Body of pancreas (tissue), 4 donors: ENCODE measurements around the gene SCN1B. TPM values are rescaled to one million over a fixed set of nuclear protein-coding genes. Genes with fewer than 3 reads are reported as not detected.
A peak's percentile ranks its signal among the peaks of the same experiment; 100 is the strongest.
"Not testable (repeated sequence)": the region's sequence is repeated elsewhere in the genome, so short reads cannot be mapped to it uniquely, and the experiment has no call there.

ENCODE experiments used
- ATAC-seq: fragments of 150-250 bp; one replicate; pipeline ENCODE4 v1.9.1; 2016
- DNase-seq, 4 donors: peaks; one replicate each; pipeline ENCODE4 v3.0.0-alpha.2; 2019
- H3K27ac ChIP-seq, 4 donors: fragments of 200-600 bp; sonication (generic); 1 replicate in 3 of 4; 2 replicates in 1 of 4; pipeline versions ENCODE4 v1.5.1 to v1.6.1; 2016 to 2019; ENCODE audit warnings: mild to moderate bottlenecking in 1 of 4, mixed read lengths in 1 of 4, moderate library complexity in 1 of 4
- H3K27me3 ChIP-seq, 2 donors: fragments of 200-600 bp; sonication (generic); one replicate each; pipeline ENCODE4 v1.6.0; 2016; ENCODE audit warnings: mild to moderate bottlenecking in 1 of 2
- H3K36me3 ChIP-seq, 2 donors: fragments of 200-600 bp; sonication (generic); replicated peaks in 1 of 2; 2 replicates each; pipeline ENCODE4 v1.5.1; 2016; ENCODE audit warnings: low read depth in 2 of 2; ENCODE audit not compliant: insufficient read depth in 1 of 2
- H3K4me1 ChIP-seq: fragments of 200-600 bp; sonication (generic); one replicate; pipeline ENCODE4 v1.6.0; 2016
- H3K4me3 ChIP-seq, 2 donors: fragments of 200-600 bp; sonication (generic); 1 replicate in 1 of 2; 2 replicates in 1 of 2; pipeline ENCODE4 v1.5.1; 2016 to 2019
- H3K9me3 ChIP-seq, 3 donors: fragments of 200-600 bp; sonication (generic); 1 replicate in 2 of 3; 2 replicates in 1 of 3; pipeline ENCODE4 v1.5.1; 2016
- CTCF ChIP-seq, 7 experiments: fragments of 450-650 bp in 4 of 7; fragments of 200-600 bp in 3 of 7; sonication (generic) in 3 of 7; IDR thresholded peaks; one replicate each; pipeline ENCODE4 v1.5.1; 2016 to 2019; ENCODE audit warnings: antibody characterized with exemption in 7 of 7
- POLR2A ChIP-seq, 3 donors: fragments of 450-650 bp; IDR thresholded peaks; one replicate each; pipeline ENCODE4 v1.6.1; 2016; ENCODE audit warnings: antibody characterized with exemption in 3 of 3, mild to moderate bottlenecking in 2 of 3
- WGBS, 2 donors: methylation state at CpG; one replicate each; pipeline ENCODE4 v1.1.5; 2017; 5-methylcytosine and 5-hydroxymethylcytosine counted together
- intact Hi-C: fragments of 100-400 bp; cut with DNase I; formaldehyde crosslinking; loops from one replicate; pipeline ENCODE4 v1.15.1; 2023
- total RNA-seq, 2 donors: library from RNA; depleted of rRNA; stranded (reverse); fragments of >200 nt; gene quantifications; one replicate each; pipeline ENCODE4 v1.1.0, GENCODE V29; 2016

Gene SCN1B
- total RNA-seq, 2 donors from 2014 or later, result 2.3 to 23.6 TPM

- no peaks in the 10 kb centered on the region for H3K27me3 ChIP-seq
- no peak for DNase-seq
- H3K4me1 ChIP-seq, result peaks cover 37% of the 10 kb centered on the region
- no peak overlapping the region for H3K27ac ChIP-seq
- peaks cover 8 to 22% of the 10 kb centered on the region in 2 donors for H3K36me3 ChIP-seq
- no peak for ATAC-seq
- H3K4me3 ChIP-seq, result no peak overlapping the region
- TF ChIP-seq POLR2A (IDR thresholded peaks at IDR 0.05) (no peak), CTCF (IDR thresholded peaks at IDR 0.05) (no peak)
- H3K9me3 ChIP-seq, result no peaks in the 10 kb centered on the region
- intact Hi-C loops, result no loop called here
- WGBS, 2 donors, result 81 to 93% methylated on average over 8 to 13 of the region's 13 CpGs
Measured at GRCh38 chr19:35011091-35011689, 19.1 kb upstream of the SCN1B start.

DNA sequence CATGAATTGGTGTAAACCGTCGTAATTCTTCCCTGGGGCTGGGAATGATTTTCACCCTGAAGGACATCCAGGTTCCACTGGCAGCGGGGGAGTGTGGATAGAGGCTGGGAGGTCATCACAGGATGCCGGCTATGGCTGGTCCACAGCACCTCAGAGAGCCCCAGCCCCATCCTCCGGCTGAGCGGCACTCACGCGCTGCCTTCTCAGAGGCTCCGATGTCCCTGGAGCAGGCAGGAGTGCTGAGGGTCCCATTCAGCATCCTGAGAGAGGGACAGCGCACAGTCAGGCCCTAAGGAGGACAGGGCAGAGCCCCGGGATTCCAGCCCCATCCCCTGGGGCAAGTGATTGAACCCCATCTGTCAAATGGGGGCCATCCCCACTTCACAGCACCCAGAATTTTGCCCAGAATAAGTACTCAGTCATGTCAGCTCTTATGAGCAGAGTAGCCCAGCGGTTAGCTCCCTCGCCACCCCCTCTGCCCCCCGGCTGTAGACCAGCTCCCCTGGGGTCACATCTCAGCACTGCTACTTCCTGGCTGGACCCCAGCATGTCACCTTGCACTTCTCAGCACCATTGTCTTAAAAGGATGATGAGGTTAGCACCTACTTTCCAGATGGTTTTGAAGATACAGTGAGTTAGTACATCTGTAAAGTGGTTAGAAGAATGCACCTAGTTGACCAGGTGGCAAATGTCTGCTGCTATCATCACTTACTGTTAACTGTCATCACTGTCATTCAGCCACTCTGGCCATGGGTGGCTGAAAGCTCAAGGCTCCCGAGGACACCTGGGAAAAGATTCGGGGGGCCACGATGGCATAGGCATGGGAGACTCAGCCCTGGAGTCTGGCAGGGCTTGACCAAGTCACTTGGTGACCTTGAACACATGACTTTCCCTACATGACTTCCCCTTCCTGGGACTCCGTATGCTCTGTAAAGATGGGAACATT lies 18.3 kb upstream of the SCN1B start:
- Histone ChIP-seq H3K4me1 (peaks cover 29% of the 10 kb centered on the region), H3K9me3 (no peaks in the 10 kb centered on the region), H3K36me3 (peaks cover 8 to 22% of the 10 kb centered on the region in 2 donors), H3K4me3 (no peak overlapping the region), H3K27me3 (no peaks in the 10 kb centered on the region), H3K27ac (peak overlapping the region in 1 of 4 donors; percentile 30)
- ATAC-seq, result no peak
- intact Hi-C loops, result loop anchor here (2.0 kb wide), 1 partner anchor 37 kb away; no protein-coding TSS in a partner anchor
- WGBS, 2 donors, result 81 to 87% methylated on average over 6 to 18 of the region's 18 CpGs
- no peak for DNase-seq
- TF ChIP-seq CTCF (IDR thresholded peaks at IDR 0.05), result no peak
- TF ChIP-seq POLR2A (IDR thresholded peaks at IDR 0.05), result no peak

DNA sequence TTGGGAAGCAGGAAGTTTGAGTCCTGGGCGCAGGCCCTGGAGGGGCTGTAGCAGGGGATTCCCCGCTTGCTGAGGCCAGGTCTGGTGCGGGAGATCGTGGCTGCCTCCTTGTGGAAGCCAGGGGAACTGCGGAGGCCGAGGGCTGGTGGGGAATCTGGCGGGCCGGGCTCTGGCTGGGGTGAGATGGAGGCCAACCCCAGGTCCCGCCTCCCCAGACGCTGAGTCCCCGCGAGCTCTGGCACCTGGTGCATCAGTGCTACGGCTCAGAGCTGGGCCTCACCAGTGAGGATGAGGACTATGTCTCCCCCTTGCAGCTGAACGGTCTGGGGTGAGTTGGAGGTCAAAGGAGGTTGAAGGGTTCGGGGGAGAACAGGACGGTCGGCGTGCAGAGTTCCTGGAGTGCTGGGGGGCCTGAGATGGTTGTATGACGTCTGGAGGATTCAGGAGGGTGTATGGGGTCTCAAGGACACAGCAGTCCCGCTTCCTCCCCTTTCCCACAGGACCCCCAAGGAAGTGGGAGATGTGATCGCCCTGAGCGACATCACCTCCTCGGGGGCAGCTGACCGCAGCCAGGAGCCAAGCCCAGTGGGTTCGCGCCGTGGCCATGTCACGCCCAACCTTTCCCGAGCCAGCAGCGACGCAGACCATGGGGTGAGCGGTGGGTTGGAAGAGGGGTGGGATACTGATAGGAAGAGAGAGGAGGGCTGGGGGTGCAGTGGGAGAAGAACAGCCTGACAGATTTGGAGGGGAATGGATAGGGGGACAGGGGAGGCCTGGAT lies 17.0 kb upstream of the SCN1B start:
- TF ChIP-seq CTCF (IDR thresholded peaks at IDR 0.05), result peak; percentile 83 to 99 (median 95)
- TF ChIP-seq POLR2A (IDR thresholded peaks at IDR 0.05), result no peak
- ATAC-seq, result peak; percentile 81
- H3K4me1 ChIP-seq, result peaks cover 17% of the 10 kb centered on the region
- WGBS, 2 donors, result 55 to 56% methylated on average over 31 to 32 of the region's 32 CpGs
- H3K27ac ChIP-seq, result peak overlapping the region in 1 of 4 donors; percentile 30
- intact Hi-C loops, result loop anchor here (2.0 kb wide), 1 partner anchor 38 kb away; no protein-coding TSS in a partner anchor
- DNase-seq, result peak; percentile 75 to 79 (median 78)
- no peaks in the 10 kb centered on the region for H3K9me3 ChIP-seq
- no peak overlapping the region for H3K4me3 ChIP-seq
- H3K27me3 ChIP-seq, result no peaks in the 10 kb centered on the region
- H3K36me3 ChIP-seq, result peaks cover 8 to 22% of the 10 kb centered on the region in 2 donors

DNA sequence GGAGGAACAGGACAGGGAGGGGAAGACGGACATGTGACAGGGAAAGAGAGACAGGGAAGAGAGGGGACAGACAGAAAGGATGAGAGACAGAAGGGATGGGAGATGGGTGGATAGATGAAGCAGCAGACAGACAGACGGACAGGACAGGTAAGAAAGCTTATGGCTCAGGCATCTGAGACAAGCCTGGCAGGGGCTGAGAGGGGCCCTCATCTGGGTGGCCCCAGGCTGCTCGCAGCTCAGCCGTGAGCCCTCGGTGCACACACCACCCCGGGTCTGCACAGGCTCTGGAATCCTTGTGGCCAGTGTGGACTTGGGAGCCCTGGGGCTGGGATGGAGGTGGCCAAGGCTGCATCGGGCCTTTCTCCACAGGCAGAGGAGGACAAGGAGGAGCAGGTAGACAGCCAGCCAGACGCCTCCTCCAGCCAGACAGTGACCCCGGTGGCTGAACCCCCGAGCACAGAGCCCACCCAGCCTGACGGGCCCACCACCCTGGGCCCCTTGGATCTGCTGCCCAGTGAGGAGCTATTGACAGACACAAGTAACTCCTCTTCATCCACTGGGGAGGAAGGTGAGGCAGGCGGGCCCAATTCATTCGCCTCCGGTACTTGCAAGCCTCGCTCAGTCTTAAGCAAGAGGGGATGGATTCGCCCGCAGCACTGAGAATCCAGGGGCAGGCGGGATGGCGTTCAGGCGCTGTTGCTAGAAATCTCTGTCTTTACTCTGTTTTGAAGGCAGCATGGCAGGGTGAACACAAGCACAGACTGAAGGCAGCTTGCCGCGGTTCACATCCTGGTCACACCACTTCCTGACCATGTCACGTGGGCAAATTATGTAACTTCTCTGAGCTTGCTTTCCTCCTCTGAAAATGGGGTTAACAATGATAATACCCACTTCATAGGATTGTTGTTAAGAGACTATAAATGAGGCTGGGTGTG lies 16.2 kb upstream of the SCN1B start:
- no peak overlapping the region for H3K27ac ChIP-seq
- ATAC-seq, result no peak
- no peak for TF ChIP-seq CTCF (IDR thresholded peaks at IDR 0.05)
- no peaks in the 10 kb centered on the region for H3K27me3 ChIP-seq
- intact Hi-C loops, result loop anchor here (2.0 kb wide), 1 partner anchor 39 kb away; no protein-coding TSS in a partner anchor
- H3K4me3 ChIP-seq, result no peak overlapping the region
- peaks cover 14% of the 10 kb centered on the region for H3K4me1 ChIP-seq
- 75 to 93% methylated on average over 22 to 23 of the region's 23 CpGs for WGBS, 2 donors
- H3K36me3 ChIP-seq, result peaks cover 8 to 25% of the 10 kb centered on the region in 2 donors
- H3K9me3 ChIP-seq, result no peaks in the 10 kb centered on the region
- DNase-seq, result peak in 1 of 4 donors; percentile 43

DNA sequence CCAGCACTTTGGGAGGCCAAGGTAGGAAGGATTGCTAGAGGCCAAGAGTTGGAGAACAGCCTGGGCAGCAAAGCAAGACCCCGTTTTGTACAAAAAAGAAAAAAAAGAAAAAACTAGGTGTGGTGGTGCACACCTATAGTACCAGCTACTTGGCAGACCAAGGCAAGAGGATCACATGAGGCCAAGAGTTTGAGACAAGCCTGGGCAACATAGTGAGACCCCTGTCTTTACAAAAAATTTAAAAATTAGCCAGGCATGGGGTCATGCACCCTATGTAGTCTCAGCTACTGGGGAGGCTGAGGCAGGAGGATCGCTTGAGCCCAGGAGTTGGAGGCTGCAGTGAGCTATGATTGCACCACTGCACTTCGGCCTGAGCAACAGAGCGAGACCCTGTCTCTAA lies 15.5 kb upstream of the SCN1B start:
- H3K4me3 ChIP-seq, H3K9me3 ChIP-seq, ATAC-seq, DNase-seq, intact Hi-C loops, H3K27me3 ChIP-seq, H3K27ac ChIP-seq: not testable (repeated sequence)
- Histone ChIP-seq H3K4me1 (peaks cover 14% of the 10 kb centered on the region), H3K36me3 (peaks cover 13 to 28% of the 10 kb centered on the region in 2 donors)
- 80 to 86% methylated on average over 4 of the region's 4 CpGs for WGBS, 2 donors
